Measurements from ENCODE around the gene MKNK1. TPM values are rescaled to one million over a fixed set of nuclear protein-coding genes. Genes with fewer than 3 reads are reported as not detected.

The MKNK1 gene
- total RNA-seq, 6 experiments from 2014 or later = 18.0 to 24.3 (median 22.3) TPM

DNA sequence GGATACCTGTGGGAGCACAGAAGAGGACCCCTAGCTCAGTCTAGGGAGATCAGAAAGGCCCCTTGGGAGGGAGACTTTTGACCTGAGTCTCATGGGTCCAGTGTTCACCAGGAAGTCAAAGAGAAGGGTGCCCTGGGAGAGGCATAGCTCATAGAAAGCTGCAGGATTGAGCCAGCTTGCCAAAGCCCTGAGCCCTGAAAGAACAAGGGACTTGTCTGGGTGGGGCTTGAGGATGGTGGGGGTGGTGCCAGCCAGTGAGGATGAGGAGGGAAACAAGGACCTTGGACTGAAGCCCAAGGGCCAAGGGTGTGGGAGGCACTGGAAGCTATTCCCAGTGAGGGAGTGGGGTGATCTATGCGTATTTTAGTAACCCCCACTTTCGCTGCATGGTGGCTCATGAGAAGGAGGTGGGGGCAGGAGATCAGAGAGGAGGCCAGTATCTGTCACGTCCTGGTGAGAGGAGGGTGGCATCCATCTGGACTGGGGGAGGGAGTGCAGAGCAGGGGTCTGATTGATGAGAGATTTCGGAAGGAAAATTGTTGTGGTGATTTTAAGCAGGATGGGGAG lies 86.1 kb downstream of the MKNK1 start:
- no peaks in the 10 kb centered on the region for H3K36me3 Mint-ChIP-seq (ENCODE audit: low read depth)
- H3K27me3 Mint-ChIP-seq (ENCODE audit: insufficient read depth) = peaks cover 14% of the 10 kb centered on the region
- no peak for DNase-seq
- no peak overlapping the region for H3K27ac Mint-ChIP-seq
- no peaks in the 10 kb centered on the region for H3K9me3 Mint-ChIP-seq
- TF ChIP-seq, protein P1, sequence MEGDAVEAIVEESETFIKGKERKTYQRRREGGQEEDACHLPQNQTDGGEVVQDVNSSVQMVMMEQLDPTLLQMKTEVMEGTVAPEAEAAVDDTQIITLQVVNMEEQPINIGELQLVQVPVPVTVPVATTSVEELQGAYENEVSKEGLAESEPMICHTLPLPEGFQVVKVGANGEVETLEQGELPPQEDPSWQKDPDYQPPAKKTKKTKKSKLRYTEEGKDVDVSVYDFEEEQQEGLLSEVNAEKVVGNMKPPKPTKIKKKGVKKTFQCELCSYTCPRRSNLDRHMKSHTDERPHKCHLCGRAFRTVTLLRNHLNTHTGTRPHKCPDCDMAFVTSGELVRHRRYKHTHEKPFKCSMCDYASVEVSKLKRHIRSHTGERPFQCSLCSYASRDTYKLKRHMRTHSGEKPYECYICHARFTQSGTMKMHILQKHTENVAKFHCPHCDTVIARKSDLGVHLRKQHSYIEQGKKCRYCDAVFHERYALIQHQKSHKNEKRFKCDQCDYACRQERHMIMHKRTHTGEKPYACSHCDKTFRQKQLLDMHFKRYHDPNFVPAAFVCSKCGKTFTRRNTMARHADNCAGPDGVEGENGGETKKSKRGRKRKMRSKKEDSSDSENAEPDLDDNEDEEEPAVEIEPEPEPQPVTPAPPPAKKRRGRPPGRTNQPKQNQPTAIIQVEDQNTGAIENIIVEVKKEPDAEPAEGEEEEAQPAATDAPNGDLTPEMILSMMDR (IDR thresholded peaks at IDR 0.05) = no peak
- H3K4me1 Mint-ChIP-seq (ENCODE audit: low read depth) = peaks cover 42% of the 10 kb centered on the region
- H3K4me3 Mint-ChIP-seq = no peak overlapping the region

- H3K27ac Mint-ChIP-seq = no peak overlapping the region
- H3K4me1 Mint-ChIP-seq (ENCODE audit: low read depth) = peaks cover 34% of the 10 kb centered on the region
- H3K9me3 Mint-ChIP-seq = no peaks in the 10 kb centered on the region
- no peak for DNase-seq
- TF ChIP-seq, protein P1 (IDR thresholded peaks at IDR 0.05) = no peak
- no peak overlapping the region for H3K4me3 Mint-ChIP-seq
- peaks cover 17% of the 10 kb centered on the region for H3K27me3 Mint-ChIP-seq (ENCODE audit: insufficient read depth)
- no peaks in the 10 kb centered on the region for H3K36me3 Mint-ChIP-seq (ENCODE audit: low read depth)
Measured at GRCh38 chr1:46517010-46517600, 87.0 kb downstream of the MKNK1 start.

- H3K4me1 Mint-ChIP-seq (ENCODE audit: low read depth) = peaks cover 26% of the 10 kb centered on the region
- no peaks in the 10 kb centered on the region for H3K36me3 Mint-ChIP-seq (ENCODE audit: low read depth)
- H3K27me3 Mint-ChIP-seq (ENCODE audit: insufficient read depth) = peaks cover 17% of the 10 kb centered on the region
- TF ChIP-seq, protein P1 (IDR thresholded peaks at IDR 0.05) = no peak
- no peak overlapping the region for H3K4me3 Mint-ChIP-seq
- DNase-seq = no peak
- H3K27ac Mint-ChIP-seq = no peak overlapping the region
- H3K9me3 Mint-ChIP-seq = no peaks in the 10 kb centered on the region
Measured at GRCh38 chr1:46516200-46516950, 87.7 kb downstream of the MKNK1 start.

GRCh38 chr1:46515576-46515975 lies 88.5 kb downstream of the MKNK1 start:
- no peak overlapping the region for H3K4me3 Mint-ChIP-seq
- no peak overlapping the region for H3K27ac Mint-ChIP-seq
- H3K36me3 Mint-ChIP-seq (ENCODE audit: low read depth) = no peaks in the 10 kb centered on the region
- no peaks in the 10 kb centered on the region for H3K9me3 Mint-ChIP-seq
- no peak for DNase-seq
- peaks cover 17% of the 10 kb centered on the region for H3K27me3 Mint-ChIP-seq (ENCODE audit: insufficient read depth)
- H3K4me1 Mint-ChIP-seq (ENCODE audit: low read depth) = peaks cover 18% of the 10 kb centered on the region
- TF ChIP-seq, protein P1 (IDR thresholded peaks at IDR 0.05) = no peak

GRCh38 chr1:46513536-46513935 lies 90.5 kb downstream of the MKNK1 start:
- Mint-ChIP-seq H3K27me3 (ENCODE audit: insufficient read depth) (peaks cover 17% of the 10 kb centered on the region), H3K4me3 (no peak overlapping the region), H3K4me1 (ENCODE audit: low read depth) (peaks cover 12% of the 10 kb centered on the region), H3K27ac (no peak overlapping the region), H3K36me3 (ENCODE audit: low read depth) (no peaks in the 10 kb centered on the region), H3K9me3 (no peaks in the 10 kb centered on the region)
- DNase-seq = no peak
- TF ChIP-seq, protein P1 (IDR thresholded peaks at IDR 0.05) = no peak
